GM12878 (cell line): Measurements from ENCODE around the gene GRIK1. TPM values are rescaled to one million over a fixed set of nuclear protein-coding genes. Genes with fewer than 3 reads are reported as not detected.

Experiments used
- ATAC-seq: fragments of 200-7000 bp; cut with Tn5 transposase; 3 replicates; pipeline ENCODE4 v1.9.1; 2020; ENCODE audit warnings: mild to moderate bottlenecking, moderate library complexity
- BruUV-seq: library from RNA; stranded (reverse); fragments of 400-500 nt; replicated peaks from 2 replicates; lab custom pipeline; 2021; lab: Mats Ljungman, UMichigan
- CTCF ChIA-PET: fragments of 300-600 bp; sonication (Branson Sonifier 250); formaldehyde crosslinking; extraction: SDS; loops from one replicate; lab custom pipeline; 2021; ENCODE audit warnings: inconsistent platforms; lab: Yijun Ruan, JAX
- POLR2A ChIA-PET: fragments of 350-600 bp; formaldehyde crosslinking; extraction: SDS; loops from one replicate; lab custom pipeline; 2021; ENCODE audit warnings: inconsistent platforms; lab: Charles Lee
- RAD21 ChIA-PET: fragments of 300-600 bp; sonication (Branson Sonifier 250); formaldehyde crosslinking; loops from one replicate; lab custom pipeline; 2023; ENCODE audit warnings: antibody characterized with exemption; ENCODE audit not compliant: unreplicated experiment; lab: Charles Lee
- SMC1A ChIA-PET: fragments of 300-600 bp; sonication (Branson Sonifier 250); formaldehyde crosslinking; loops from one replicate; lab custom pipeline; 2023; ENCODE audit not compliant: unreplicated experiment, uncharacterized antibody; lab: Charles Lee
- DNase-seq: peaks from one replicate; pipeline ENCODE4 v3.0.0-alpha.2; 2011; ENCODE audit warnings: low read depth, low spot score
- FAIRE-seq: peaks from 3 replicates; lab custom pipeline; 2011; peaks lifted over from hg19 to GRCh38; lab: Jason Lieb, UNC
- H2AFZ ChIP-seq: 2 replicates; pipeline ENCODE4 v1.6.0; 2011; ENCODE audit warnings: low read depth, low read length, control low read depth; ENCODE audit not compliant: control insufficient read depth
- H3K27ac ChIP-seq: 2 replicates; pipeline ENCODE4 v1.5.1; 2011; ENCODE audit warnings: control low read depth; ENCODE audit not compliant: control insufficient read depth, insufficient read depth
- H3K27me3 ChIP-seq, 2 experiments: replicated peaks in 1 of 2; 2 replicates each; pipeline versions ENCODE4 v1.6.0 to v1.6.1; 2011; ENCODE audit warnings: low read length in 1 of 2; ENCODE audit not compliant: control insufficient read depth in 2 of 2, insufficient read depth in 2 of 2
- H3K36me3 ChIP-seq, 2 experiments: 2 replicates each; pipeline ENCODE4 v1.5.1; 2011; ENCODE audit warnings: low read length in 1 of 2; ENCODE audit not compliant: control insufficient read depth in 2 of 2, insufficient read depth in 2 of 2
- H3K4me1 ChIP-seq: 2 replicates; pipeline ENCODE4 v1.6.1; 2011; ENCODE audit warnings: mild to moderate bottlenecking, low read length, moderate library complexity, mixed read lengths; ENCODE audit not compliant: control insufficient read depth, insufficient read depth
- H3K4me2 ChIP-seq: 2 replicates; pipeline ENCODE4 v1.6.0; 2011; ENCODE audit warnings: control low read depth; ENCODE audit not compliant: control insufficient read depth, insufficient read depth
- H3K4me3 ChIP-seq: fragments of 200-600 bp; sonication (generic); 2 replicates; pipeline ENCODE4 v1.5.1; 2016
- H3K79me2 ChIP-seq: 2 replicates; pipeline ENCODE4 v1.6.0; 2011; ENCODE audit warnings: low read length; ENCODE audit not compliant: control insufficient read depth, insufficient read depth
- H3K9ac ChIP-seq: 2 replicates; pipeline ENCODE4 v1.8.0; 2011; ENCODE audit warnings: low read length, control low read depth, mixed read lengths; ENCODE audit not compliant: control insufficient read depth, insufficient read depth
- H3K9me3 ChIP-seq: replicated peaks from 3 replicates; pipeline ENCODE4 v1.5.1; 2011; ENCODE audit warnings: mild to moderate bottlenecking, low read length; ENCODE audit not compliant: control insufficient read depth, insufficient read depth
- H4K20me1 ChIP-seq: 2 replicates; pipeline ENCODE4 v1.6.0; 2011; ENCODE audit not compliant: control insufficient read depth, insufficient read depth
- BACH1 ChIP-seq: fragments of 450-650 bp; IDR thresholded peaks from 2 replicates; pipeline ENCODE4 v1.6.1; 2017; ENCODE audit warnings: mild to moderate bottlenecking, borderline replicate concordance
- CHD4 ChIP-seq: fragments of 200-600 bp; sonication (generic); IDR thresholded peaks from 2 replicates; pipeline ENCODE4 v1.6.1; 2016; ENCODE audit warnings: mild to moderate bottlenecking
- EGR1 ChIP-seq, 2 experiments: IDR thresholded peaks; 1 replicate in 1 of 2; 2 replicates in 1 of 2; pipeline ENCODE4 v1.6.1; 2011 to 2012; ENCODE audit warnings: low read depth in 2 of 2, low read length in 2 of 2, borderline replicate concordance in 1 of 2, mild to moderate bottlenecking in 1 of 2, moderate library complexity in 1 of 2
- ELK1 ChIP-seq: IDR thresholded peaks from 2 replicates; pipeline ENCODE4 v1.6.1; 2012; ENCODE audit warnings: low read depth, low read length, improper control_type of control experiment
- HCFC1 ChIP-seq: fragments of 150-350 bp; IDR thresholded peaks from 2 replicates; pipeline ENCODE4 v1.6.1; 2014; ENCODE audit warnings: low read length
- KDM1A ChIP-seq: fragments of 200-600 bp; sonication (generic); IDR thresholded peaks from 2 replicates; pipeline ENCODE4 v1.6.1; 2016; ENCODE audit warnings: borderline replicate concordance
- KLF5 ChIP-seq: fragments of 450-650 bp; IDR thresholded peaks from 2 replicates; pipeline ENCODE4 v1.6.1; 2014; ENCODE audit warnings: mild to moderate bottlenecking; ENCODE audit not compliant: partially characterized antibody
- MEF2B ChIP-seq: fragments of 450-650 bp; IDR thresholded peaks from 2 replicates; pipeline ENCODE4 v1.6.1; 2018; ENCODE audit warnings: mild to moderate bottlenecking, moderate library complexity; ENCODE audit not compliant: partially characterized antibody, poor library complexity, severe bottlenecking
- PKNOX1 ChIP-seq: fragments of 450-650 bp; IDR thresholded peaks from 2 replicates; pipeline ENCODE4 v1.6.1; 2016; ENCODE audit warnings: mild to moderate bottlenecking
- PML ChIP-seq: IDR thresholded peaks from 2 replicates; pipeline ENCODE4 v1.6.1; 2012; ENCODE audit warnings: low read length, inconsistent platforms
- POLR2AphosphoS5 ChIP-seq: IDR thresholded peaks from 2 replicates; pipeline ENCODE4 v1.6.1; 2011; ENCODE audit warnings: mild to moderate bottlenecking, low read length, inconsistent platforms
- TCF12 ChIP-seq: IDR thresholded peaks from 2 replicates; pipeline ENCODE4 v1.6.1; 2011; ENCODE audit warnings: low read depth, mild to moderate bottlenecking, low read length
- WRNIP1 ChIP-seq: IDR thresholded peaks from 2 replicates; pipeline ENCODE4 v1.6.1; 2011; ENCODE audit warnings: low read depth, low read length, improper control_type of control experiment, borderline replicate concordance
- ZBTB4 ChIP-seq: fragments of 450-650 bp; formaldehyde crosslinking; IDR thresholded peaks from 2 replicates; pipeline ENCODE4 v1.4.0; 2022; ENCODE audit warnings: mild to moderate bottlenecking, moderate library complexity
- ZBTB40 ChIP-seq: fragments of 450-650 bp; IDR thresholded peaks from 2 replicates; pipeline ENCODE4 v1.6.1; 2016; ENCODE audit warnings: mild to moderate bottlenecking, moderate library complexity, borderline replicate concordance
- WGBS: methylation state at CpG from one replicate; pipeline ENCODE4 v1.1.6; 2016; ENCODE audit warnings: low lambda C conversion rate; ENCODE audit not compliant: insufficient replicate concordance, insufficient coverage; ENCODE audit errors: missing lambda C conversion rate; 5-methylcytosine and 5-hydroxymethylcytosine counted together
- in situ Hi-C: fragments of 300-500 bp; cut with MboI; formaldehyde crosslinking; loops from 9 replicates; pipeline ENCODE4 v1.14.3; 2018; ENCODE audit warnings: mixed read lengths
- intact Hi-C: fragments of 100-400 bp; cut with micrococcal nuclease; formaldehyde crosslinking; loops from one replicate; pipeline ENCODE4 v1.14.2; 2022; ENCODE audit not compliant: unreplicated experiment
- polyA plus RNA-seq, 11 experiments: library from polyadenylated mRNA; depleted of rRNA in 4 of 11; unstranded in 6 of 11; stranded (reverse) in 5 of 11; fragments of >200 nt; fragmentation: Nextera tagmentation in 4 of 11; fragmentation: Illumina TruSeq in 1 of 11; extraction: Ambion mirVana in 4 of 11; extraction: Trizol in 1 of 11; gene quantifications; 1 replicate in 1 of 11; 2 replicates in 10 of 11; pipeline versions ENCODE4 v1.2.1 to v1.2.3, GENCODE V29; 2011 to 2016; ENCODE audit warnings: inconsistent platforms in 2 of 11, missing spikeins in 2 of 11, low read depth in 1 of 11
- total RNA-seq, 4 experiments: library from RNA; depleted of rRNA in 3 of 4; stranded (reverse); fragments of >200 nt in 3 of 4; fragmentation: Illumina TruSeq in 1 of 4; extraction: Trizol in 1 of 4; gene quantifications; 2 replicates each; pipeline versions ENCODE4 v1.2.1 to v1.2.3, GENCODE V29; 2013 to 2021

The GRIK1 gene
- total and polyA plus RNA-seq, 10 of the 15 experiments (the other 5 are each of a cell fraction or from before 2014, with no cell fraction given) = 0.05 to 0.13 (median 0.09) TPM; not detected in 7

- TF ChIP-seq POLR2AphosphoS5 (no peak), KDM1A (no peak), MEF2B (no peak), EGR1 (IDR thresholded peaks at IDR 0.05; ENCODE audit: borderline replicate concordance in 1 of 2, low read depth in 2 of 2, low read length in 2 of 2) (no peak), CHD4 (no peak)
Observed at GRCh38 chr21:29601047-29601446, 338.7 kb downstream of the GRIK1 start (continued).

GRCh38 chr21:29586696-29587095, 353.1 kb downstream of the GRIK1 start:
- POLR2A ChIA-PET = no interaction called here
- intact Hi-C loops (no loop called here), in situ Hi-C loops (no loop called here)
- Histone ChIP-seq H3K9ac (no peak overlapping the region), H3K27me3 (no peaks in the 10 kb centered on the region), H3K79me2 (no peaks in the 10 kb centered on the region), H3K9me3 (no peaks in the 10 kb centered on the region), H3K27ac (no peak overlapping the region), H2AFZ (no peak overlapping the region), H3K4me2 (no peak overlapping the region), H4K20me1 (no peaks in the 10 kb centered on the region), H3K36me3 (no peaks in the 10 kb centered on the region), H3K4me1 (no peaks in the 10 kb centered on the region), H3K4me3 (no peak overlapping the region)
- no TSS peak for BruUV-seq
- RAD21 ChIA-PET = no interaction called here
- FAIRE-seq = no peak
- ATAC-seq = no peak
- CTCF ChIA-PET = no interaction called here
- 0% methylated on average over 1 of the region's 1 CpG for WGBS
- SMC1A ChIA-PET = no interaction called here
- DNase-seq = no peak
- TF ChIP-seq KLF5 (no peak), BACH1 (no peak), HCFC1 (no peak), TCF12 (no peak), ELK1 (no peak), WRNIP1 (no peak), PML (no peak), ZBTB40 (no peak), ZBTB4 (CRISPR knock-in tag) (no peak), PKNOX1 (no peak), POLR2AphosphoS5 (no peak)
